22Rv1 (cell line): Measurements from ENCODE around the gene PDZRN4.

Experiments
- ZFX ChIP-seq: fragments of 450-650 bp; IDR thresholded peaks from 2 replicates; pipeline ENCODE4 v1.6.1; 2017; ENCODE audit warnings: antibody characterized with exemption, borderline replicate concordance
- TF ChIP-seq, protein P1 (sequence below): fragments of 450-650 bp; IDR thresholded peaks from 2 replicates; pipeline ENCODE4 v1.5.1; 2017; ENCODE audit warnings: mild to moderate bottlenecking

GRCh38 chr12:41220931-41221330 is 32.8 kb downstream of the PDZRN4 start:
- TF ChIP-seq, protein P1, sequence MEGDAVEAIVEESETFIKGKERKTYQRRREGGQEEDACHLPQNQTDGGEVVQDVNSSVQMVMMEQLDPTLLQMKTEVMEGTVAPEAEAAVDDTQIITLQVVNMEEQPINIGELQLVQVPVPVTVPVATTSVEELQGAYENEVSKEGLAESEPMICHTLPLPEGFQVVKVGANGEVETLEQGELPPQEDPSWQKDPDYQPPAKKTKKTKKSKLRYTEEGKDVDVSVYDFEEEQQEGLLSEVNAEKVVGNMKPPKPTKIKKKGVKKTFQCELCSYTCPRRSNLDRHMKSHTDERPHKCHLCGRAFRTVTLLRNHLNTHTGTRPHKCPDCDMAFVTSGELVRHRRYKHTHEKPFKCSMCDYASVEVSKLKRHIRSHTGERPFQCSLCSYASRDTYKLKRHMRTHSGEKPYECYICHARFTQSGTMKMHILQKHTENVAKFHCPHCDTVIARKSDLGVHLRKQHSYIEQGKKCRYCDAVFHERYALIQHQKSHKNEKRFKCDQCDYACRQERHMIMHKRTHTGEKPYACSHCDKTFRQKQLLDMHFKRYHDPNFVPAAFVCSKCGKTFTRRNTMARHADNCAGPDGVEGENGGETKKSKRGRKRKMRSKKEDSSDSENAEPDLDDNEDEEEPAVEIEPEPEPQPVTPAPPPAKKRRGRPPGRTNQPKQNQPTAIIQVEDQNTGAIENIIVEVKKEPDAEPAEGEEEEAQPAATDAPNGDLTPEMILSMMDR, result no peak
- TF ChIP-seq ZFX, result no peak
